ENCODE measurements around the gene FAM120AOS.
A peak's percentile ranks its signal among the peaks of the same experiment; 100 is the strongest.

The FAM120AOS gene

GRCh38 chr9:93451849-93452709 lies 1.3 kb downstream of the FAM120AOS start:
- Histone ChIP-seq H3K9me2 (replicated peaks; ENCODE audit: control insufficient read depth, low read length) (no peaks in the 10 kb centered on the region), H3K79me2 (ENCODE audit: control insufficient read depth, low read length) (peaks cover 78% of the 10 kb centered on the region), H3K4me2 (ENCODE audit: low read length) (peak overlapping the region; percentile 89), H3K9me3 (ENCODE audit: control insufficient read depth, insufficient read depth, low read length) (no peaks in the 10 kb centered on the region), H3K36me3 (ENCODE audit: control insufficient read depth, low read length) (peaks cover 82% of the 10 kb centered on the region), H3F3A (ENCODE audit: control insufficient read depth, insufficient read depth) (peaks cover 14% of the 10 kb centered on the region), H3K4me1 (ENCODE audit: control insufficient read depth, low read length) (peaks cover 45% of the 10 kb centered on the region), H3K4me3 (ENCODE audit: low read length) (peak overlapping the region; percentile 85), H4K20me1 (ENCODE audit: control insufficient read depth, insufficient read depth, low read depth, low read length) (peaks cover 25% of the 10 kb centered on the region), H3K27ac (ENCODE audit: low read depth, low read length) (peak overlapping the region; percentile 74), H3K27me3 (ENCODE audit: control insufficient read depth, low read length) (no peaks in the 10 kb centered on the region)
- no peak for TF ChIP-seq EZH2phosphoT487 (IDR thresholded peaks at IDR 0.05; ENCODE audit: borderline replicate concordance, low read length)
- TF ChIP-seq, protein P1, sequence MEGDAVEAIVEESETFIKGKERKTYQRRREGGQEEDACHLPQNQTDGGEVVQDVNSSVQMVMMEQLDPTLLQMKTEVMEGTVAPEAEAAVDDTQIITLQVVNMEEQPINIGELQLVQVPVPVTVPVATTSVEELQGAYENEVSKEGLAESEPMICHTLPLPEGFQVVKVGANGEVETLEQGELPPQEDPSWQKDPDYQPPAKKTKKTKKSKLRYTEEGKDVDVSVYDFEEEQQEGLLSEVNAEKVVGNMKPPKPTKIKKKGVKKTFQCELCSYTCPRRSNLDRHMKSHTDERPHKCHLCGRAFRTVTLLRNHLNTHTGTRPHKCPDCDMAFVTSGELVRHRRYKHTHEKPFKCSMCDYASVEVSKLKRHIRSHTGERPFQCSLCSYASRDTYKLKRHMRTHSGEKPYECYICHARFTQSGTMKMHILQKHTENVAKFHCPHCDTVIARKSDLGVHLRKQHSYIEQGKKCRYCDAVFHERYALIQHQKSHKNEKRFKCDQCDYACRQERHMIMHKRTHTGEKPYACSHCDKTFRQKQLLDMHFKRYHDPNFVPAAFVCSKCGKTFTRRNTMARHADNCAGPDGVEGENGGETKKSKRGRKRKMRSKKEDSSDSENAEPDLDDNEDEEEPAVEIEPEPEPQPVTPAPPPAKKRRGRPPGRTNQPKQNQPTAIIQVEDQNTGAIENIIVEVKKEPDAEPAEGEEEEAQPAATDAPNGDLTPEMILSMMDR (IDR thresholded peaks at IDR 0.05; ENCODE audit: low read depth, low read length, poor library complexity, severe bottlenecking): no peak

GRCh38 chr9:93450945-93451815 lies 2.2 kb downstream of the FAM120AOS start, which contains the start of gene FAM120A:
TSS of gene FAM120A (plus strand) at chr9:93451685. CDS start at chr9:93451916, 231 bp downstream.
- H3K27me3 ChIP-seq (ENCODE audit: control insufficient read depth, low read length): no peaks in the 10 kb centered on the region
- H3K4me3 ChIP-seq (ENCODE audit: low read length): peak within 1 kb of the TSS; percentile 94
- no peaks in the 10 kb centered on the region for H3K9me3 ChIP-seq (ENCODE audit: control insufficient read depth, insufficient read depth, low read length)
- peaks cover 17% of the 10 kb centered on the region for H3F3A ChIP-seq (ENCODE audit: control insufficient read depth, insufficient read depth)
- peaks cover 16% of the 10 kb centered on the region for H4K20me1 ChIP-seq (ENCODE audit: control insufficient read depth, insufficient read depth, low read depth, low read length)
- H3K4me2 ChIP-seq (ENCODE audit: low read length): peak within 1 kb of the TSS; percentile 89
- H3K27ac ChIP-seq (ENCODE audit: low read depth, low read length): peak within 1 kb of the TSS; percentile 77
- H3K9me2 ChIP-seq (replicated peaks; ENCODE audit: control insufficient read depth, low read length): no peaks in the 10 kb centered on the region
- TF ChIP-seq, protein P1 (IDR thresholded peaks at IDR 0.05; ENCODE audit: low read depth, low read length, poor library complexity, severe bottlenecking): no peak
- TF ChIP-seq EZH2phosphoT487 (IDR thresholded peaks at IDR 0.05; ENCODE audit: borderline replicate concordance, low read length): no peak
- peaks cover 36% of the 10 kb centered on the region for H3K4me1 ChIP-seq (ENCODE audit: control insufficient read depth, low read length)
- peaks cover 82% of the 10 kb centered on the region for H3K36me3 ChIP-seq (ENCODE audit: control insufficient read depth, low read length)
- peaks cover 69% of the 10 kb centered on the region for H3K79me2 ChIP-seq (ENCODE audit: control insufficient read depth, low read length)

DNA sequence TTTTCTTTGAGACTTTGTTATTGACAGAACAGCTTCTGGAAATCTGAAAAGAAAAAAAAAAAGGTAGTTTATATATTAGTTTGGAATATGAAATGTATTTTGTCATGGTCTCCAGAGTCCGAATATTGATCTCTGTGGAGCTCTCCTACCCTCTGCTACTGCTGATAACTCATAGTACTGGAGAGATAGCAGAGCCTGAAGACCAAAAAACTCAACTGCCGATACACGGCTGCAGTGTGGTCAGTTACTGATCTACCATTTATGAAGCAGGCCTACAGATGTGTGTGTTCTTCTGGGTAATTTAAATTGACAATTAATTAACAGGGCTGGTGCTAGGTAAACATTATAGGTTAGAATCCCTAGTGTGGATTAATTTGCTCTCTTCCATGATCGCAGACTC lies 5.7 kb downstream of the FAM120AOS start:
- no peak overlapping the region for H3K27ac ChIP-seq (ENCODE audit: low read depth, low read length)
- peaks cover 19% of the 10 kb centered on the region for H3F3A ChIP-seq (ENCODE audit: control insufficient read depth, insufficient read depth)
- H3K4me3 ChIP-seq (ENCODE audit: low read length): no peak overlapping the region
- peaks cover 58% of the 10 kb centered on the region for H3K36me3 ChIP-seq (ENCODE audit: control insufficient read depth, low read length)
- H3K27me3 ChIP-seq (ENCODE audit: control insufficient read depth, low read length): no peaks in the 10 kb centered on the region
- H3K4me2 ChIP-seq (ENCODE audit: low read length): no peak overlapping the region
- no peaks in the 10 kb centered on the region for H3K9me2 ChIP-seq (replicated peaks; ENCODE audit: control insufficient read depth, low read length)
- TF ChIP-seq, protein P1 (IDR thresholded peaks at IDR 0.05; ENCODE audit: low read depth, low read length, poor library complexity, severe bottlenecking): no peak
- TF ChIP-seq EZH2phosphoT487 (IDR thresholded peaks at IDR 0.05; ENCODE audit: borderline replicate concordance, low read length): no peak
- H3K4me1 ChIP-seq (ENCODE audit: control insufficient read depth, low read length): peaks cover 12% of the 10 kb centered on the region
- H3K79me2 ChIP-seq (ENCODE audit: control insufficient read depth, low read length): peaks cover 33% of the 10 kb centered on the region
- H4K20me1 ChIP-seq (ENCODE audit: control insufficient read depth, insufficient read depth, low read depth, low read length): no peaks in the 10 kb centered on the region
- H3K9me3 ChIP-seq (ENCODE audit: control insufficient read depth, insufficient read depth, low read length): no peaks in the 10 kb centered on the region
